ENCODE results near the gene ZFP64.

DNA sequence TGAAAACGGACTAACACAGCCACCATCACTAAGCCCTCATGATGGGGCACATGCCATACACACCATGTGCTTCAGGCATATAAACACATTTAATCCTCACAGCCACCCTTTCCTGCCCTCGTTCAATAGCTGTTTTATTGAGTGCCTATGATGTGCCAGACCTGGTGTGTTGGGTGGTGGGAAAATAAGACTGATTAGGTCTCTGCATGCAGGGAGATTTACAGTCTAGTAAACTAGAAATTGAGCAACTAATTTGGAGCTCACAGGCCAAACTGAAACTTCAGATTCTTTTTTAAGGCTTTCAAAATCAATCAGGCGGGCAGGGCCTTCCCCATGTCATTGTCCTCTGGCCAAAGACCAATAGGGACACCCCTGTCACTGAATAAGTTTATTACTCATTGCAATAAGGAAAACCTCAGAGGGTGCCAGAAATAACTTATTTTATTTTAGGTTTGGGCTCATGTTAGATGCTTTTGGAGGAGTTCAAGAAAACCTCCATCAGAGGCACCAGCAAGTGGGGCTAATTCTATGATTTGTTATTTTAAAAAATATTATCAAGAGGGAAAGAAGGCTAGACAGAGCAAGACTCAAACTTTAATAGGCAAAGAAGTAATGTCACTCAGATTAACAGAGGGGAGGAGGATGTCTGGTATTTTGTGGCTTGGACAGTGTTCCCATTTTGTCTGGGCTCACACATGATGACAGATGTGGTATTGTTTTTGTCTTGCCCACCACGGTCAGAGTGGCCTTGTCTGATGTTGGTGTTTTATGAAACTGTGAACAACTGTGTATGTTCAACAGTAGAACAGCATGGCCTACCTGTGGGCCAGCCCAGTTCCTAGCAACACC, 12.0 kb downstream of the ZFP64 start:
- no peak for TF ChIP-seq TARDBP (IDR thresholded peaks at IDR 0.05)
- TF ChIP-seq SP1 (IDR thresholded peaks at IDR 0.05), result no peak
- TF ChIP-seq NFRKB (IDR thresholded peaks at IDR 0.05), result no peak
- no peak for TF ChIP-seq CTBP1 (IDR thresholded peaks at IDR 0.05; ENCODE audit: borderline replicate concordance)
- no peak for TF ChIP-seq L3MBTL2 (conservative IDR thresholded peaks at IDR 0.05)
- no peak for TF ChIP-seq FOXA1 (IDR thresholded peaks at IDR 0.05)
- TF ChIP-seq FOXM1 (IDR thresholded peaks at IDR 0.05; ENCODE audit: borderline replicate concordance), result no peak
- TF ChIP-seq ARNT (IDR thresholded peaks at IDR 0.05), result no peak
- TF ChIP-seq SUZ12 (IDR thresholded peaks at IDR 0.05), result no peak
- TF ChIP-seq FOXK2 (IDR thresholded peaks at IDR 0.05), result no peak
- TF ChIP-seq BHLHE40 (IDR thresholded peaks at IDR 0.05; ENCODE audit: borderline replicate concordance), result no peak
- TF ChIP-seq ELF4 (IDR thresholded peaks at IDR 0.05), result no peak
- TF ChIP-seq, protein P1, sequence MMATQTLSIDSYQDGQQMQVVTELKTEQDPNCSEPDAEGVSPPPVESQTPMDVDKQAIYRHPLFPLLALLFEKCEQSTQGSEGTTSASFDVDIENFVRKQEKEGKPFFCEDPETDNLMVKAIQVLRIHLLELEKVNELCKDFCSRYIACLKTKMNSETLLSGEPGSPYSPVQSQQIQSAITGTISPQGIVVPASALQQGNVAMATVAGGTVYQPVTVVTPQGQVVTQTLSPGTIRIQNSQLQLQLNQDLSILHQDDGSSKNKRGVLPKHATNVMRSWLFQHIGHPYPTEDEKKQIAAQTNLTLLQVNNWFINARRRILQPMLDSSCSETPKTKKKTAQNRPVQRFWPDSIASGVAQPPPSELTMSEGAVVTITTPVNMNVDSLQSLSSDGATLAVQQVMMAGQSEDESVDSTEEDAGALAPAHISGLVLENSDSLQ (IDR thresholded peaks at IDR 0.05), result no peak
- no peak for TF ChIP-seq ZNF384 (IDR thresholded peaks at IDR 0.05)
